H9 (cell line): ENCODE data around the gene DLX1. TPM values are rescaled to one million over a fixed set of nuclear protein-coding genes. Genes with fewer than 3 reads are reported as not detected.

Source experiments
- DNase-seq: peaks from one replicate; pipeline ENCODE4 v3.0.0-alpha.2; 2017
- H2AFZ ChIP-seq: one replicate; pipeline ENCODE4 v1.6.1; 2013; ENCODE audit warnings: mild to moderate bottlenecking, low read length, control low read depth, moderate library complexity
- H2AK5ac ChIP-seq: 2 replicates; pipeline ENCODE4 v1.6.1; 2013; ENCODE audit warnings: low read length, control low read depth, mixed read lengths; ENCODE audit not compliant: insufficient read length
- H2BK120ac ChIP-seq: one replicate; pipeline ENCODE4 v1.6.1; 2013; ENCODE audit warnings: low read depth, mild to moderate bottlenecking, low read length, control low read depth, inconsistent platforms; ENCODE audit not compliant: poor library complexity, severe bottlenecking
- H2BK12ac ChIP-seq: 2 replicates; pipeline ENCODE4 v1.6.1; 2013; ENCODE audit warnings: low read length, control low read depth, mixed read lengths, low read depth; ENCODE audit not compliant: insufficient read length
- H2BK15ac ChIP-seq: 2 replicates; pipeline ENCODE4 v1.6.1; 2013; ENCODE audit warnings: low read depth, low read length, control low read depth
- H2BK20ac ChIP-seq: one replicate; pipeline ENCODE4 v1.6.1; 2013; ENCODE audit warnings: low read depth, mild to moderate bottlenecking, low read length, control low read depth, inconsistent platforms; ENCODE audit not compliant: poor library complexity, severe bottlenecking
- H2BK5ac ChIP-seq: 2 replicates; pipeline ENCODE4 v1.6.1; 2013; ENCODE audit warnings: low read length, control low read depth, mixed read lengths; ENCODE audit not compliant: insufficient read length
- H3K14ac ChIP-seq: 2 replicates; pipeline ENCODE4 v1.6.1; 2013; ENCODE audit warnings: low read length, control low read depth; ENCODE audit not compliant: insufficient read depth
- H3K18ac ChIP-seq: 2 replicates; pipeline ENCODE4 v1.6.1; 2013; ENCODE audit warnings: low read depth, mild to moderate bottlenecking, mixed read lengths, low read length, control low read depth; ENCODE audit not compliant: insufficient read length
- H3K23ac ChIP-seq: 2 replicates; pipeline ENCODE4 v1.6.1; 2013; ENCODE audit warnings: low read length, control low read depth, mixed read lengths, low read depth; ENCODE audit not compliant: insufficient read length
- H3K23me2 ChIP-seq: 2 replicates; pipeline ENCODE4 v1.6.1; 2013; ENCODE audit warnings: low read depth, mild to moderate bottlenecking, mixed read lengths, low read length, control low read depth; ENCODE audit not compliant: insufficient read length, poor library complexity, severe bottlenecking
- H3K27ac ChIP-seq: 2 replicates; pipeline ENCODE4 v1.5.1; 2013; ENCODE audit warnings: low read length, control low read depth, mixed read lengths, low read depth; ENCODE audit not compliant: insufficient read length
- H3K27me3 ChIP-seq: 2 replicates; pipeline ENCODE4 v1.6.1; 2013; ENCODE audit warnings: low read length, control low read depth, inconsistent platforms; ENCODE audit not compliant: insufficient read depth
- H3K4ac ChIP-seq: 2 replicates; pipeline ENCODE4 v1.6.1; 2013; ENCODE audit warnings: low read depth, mild to moderate bottlenecking, control low read depth, inconsistent platforms, low read length, moderate library complexity
- H3K4me1 ChIP-seq: 2 replicates; pipeline ENCODE4 v1.6.1; 2013; ENCODE audit warnings: low read length, control low read depth, inconsistent platforms; ENCODE audit not compliant: insufficient read depth
- H3K4me2 ChIP-seq: 2 replicates; pipeline ENCODE4 v1.6.1; 2013; ENCODE audit warnings: low read length, control low read depth, mixed read lengths; ENCODE audit not compliant: insufficient read length, insufficient read depth
- H3K56ac ChIP-seq: 2 replicates; pipeline ENCODE4 v1.6.1; 2013; ENCODE audit warnings: low read depth, mild to moderate bottlenecking, mixed read lengths, low read length, control low read depth; ENCODE audit not compliant: insufficient read length
- H3K79me1 ChIP-seq: 2 replicates; pipeline ENCODE4 v1.6.1; 2013; ENCODE audit warnings: low read depth, mild to moderate bottlenecking, moderate library complexity, low read length, control low read depth, inconsistent platforms; ENCODE audit not compliant: insufficient read depth, poor library complexity, severe bottlenecking
- H3K79me2 ChIP-seq: 2 replicates; pipeline ENCODE4 v1.6.1; 2013; ENCODE audit warnings: low read length, control low read depth, inconsistent platforms; ENCODE audit not compliant: insufficient read depth
- H3K9ac ChIP-seq: 2 replicates; pipeline ENCODE4 v1.6.1; 2013; ENCODE audit warnings: low read length, control low read depth, mixed read lengths; ENCODE audit not compliant: insufficient read length; ENCODE audit errors: extremely low read depth
- H3K9me3 ChIP-seq: one replicate; pipeline ENCODE4 v1.6.1; 2013; ENCODE audit warnings: low read depth, low read length, inconsistent platforms; ENCODE audit not compliant: control insufficient read depth
- H3T11ph ChIP-seq: one replicate; pipeline ENCODE4 v1.6.1; 2013; ENCODE audit warnings: mild to moderate bottlenecking, low read length, control low read depth, inconsistent platforms
- H4K20me1 ChIP-seq: one replicate; pipeline ENCODE4 v1.6.1; 2013; ENCODE audit not compliant: control insufficient read depth, insufficient read length, insufficient read depth
- H4K5ac ChIP-seq: 2 replicates; pipeline ENCODE4 v1.6.1; 2013; ENCODE audit warnings: low read depth, mild to moderate bottlenecking, mixed read lengths, low read length, control low read depth; ENCODE audit not compliant: insufficient read length
- H4K8ac ChIP-seq: replicated peaks from 2 replicates; pipeline ENCODE4 v1.6.1; 2013; ENCODE audit warnings: low read length, control low read depth, mixed read lengths, low read depth; ENCODE audit not compliant: insufficient read length
- H4K91ac ChIP-seq: 2 replicates; pipeline ENCODE4 v1.6.1; 2013; ENCODE audit warnings: low read depth, mild to moderate bottlenecking, moderate library complexity, mixed read lengths, low read length, control low read depth; ENCODE audit not compliant: insufficient read length
- H3K27ac Mint-ChIP-seq, 3 experiments: 2 replicates in 2 of 3; 3 replicates in 1 of 3; pipeline ENCODE4 v1.8.0; 2020 to 2021; ENCODE audit warnings: mixed read lengths in 3 of 3, mild to moderate bottlenecking in 1 of 3, moderate library complexity in 1 of 3
- H3K27me3 Mint-ChIP-seq: 2 replicates; pipeline ENCODE4 v1.8.0; 2021; ENCODE audit warnings: low read depth, mild to moderate bottlenecking, moderate library complexity, mixed read lengths
- H3K36me3 Mint-ChIP-seq, 3 experiments: 2 replicates in 2 of 3; 3 replicates in 1 of 3; pipeline ENCODE4 v1.8.0; 2020 to 2021; ENCODE audit warnings: low read depth in 3 of 3, mixed read lengths in 3 of 3; ENCODE audit not compliant: insufficient read depth in 1 of 3
- H3K4me1 Mint-ChIP-seq, 2 experiments: 2 replicates each; pipeline ENCODE4 v1.8.0; 2020; ENCODE audit warnings: mixed read lengths in 2 of 2
- H3K4me3 Mint-ChIP-seq, 2 experiments: 2 replicates in 1 of 2; 3 replicates in 1 of 2; pipeline ENCODE4 v1.8.0; 2020 to 2021; ENCODE audit warnings: mild to moderate bottlenecking in 2 of 2, mixed read lengths in 2 of 2, moderate library complexity in 1 of 2
- H3K9me3 Mint-ChIP-seq, 2 experiments: 2 replicates in 1 of 2; 3 replicates in 1 of 2; pipeline ENCODE4 v1.8.0; 2020; ENCODE audit warnings: mild to moderate bottlenecking in 2 of 2, mixed read lengths in 2 of 2, moderate library complexity in 1 of 2
- WGBS: extraction: QIAGEN DNeasy Blood & Tissue Kit; methylation state at CpG from one replicate; pipeline ENCODE4 v1.1.7; 2013; ENCODE audit warnings: missing lambda C conversion rate, low lambda C conversion rate, mixed read lengths; ENCODE audit not compliant: insufficient read length; ENCODE audit errors: extremely low coverage; 5-methylcytosine and 5-hydroxymethylcytosine counted together
- total RNA-seq: library from RNA; stranded (reverse); gene quantifications from 2 replicates; pipeline ENCODE4 v1.2.1, GENCODE V29; 2021
- TF ChIP-seq, protein P1 (sequence below): fragments of 200-600 bp; sonication (generic); conservative IDR thresholded peaks from 3 replicates; pipeline ENCODE4 v1.8.0; 2021; ENCODE audit warnings: antibody characterized with exemption, mild to moderate bottlenecking

Gene DLX1
- total RNA-seq, 1 experiment from 2014 or later, result not detected

DNA sequence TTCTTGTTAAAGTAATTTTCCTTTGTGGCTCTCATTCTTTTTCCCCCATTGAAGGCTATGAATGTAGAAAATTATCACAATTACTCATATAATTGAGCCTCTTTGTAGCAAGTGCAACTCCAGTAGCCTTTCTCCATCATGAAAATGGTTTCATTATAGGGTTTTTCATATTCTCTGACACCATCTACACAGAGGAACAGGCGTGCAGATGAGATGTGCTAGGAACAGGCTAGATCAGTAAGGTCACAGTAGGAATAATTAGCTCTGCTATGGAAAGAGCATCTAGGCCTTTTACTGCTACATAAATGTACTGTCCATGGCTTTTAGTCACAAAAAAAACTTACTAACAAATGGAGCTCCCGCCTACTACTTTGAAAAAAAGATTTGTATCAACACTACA is 12.6 kb upstream of the DLX1 start:
- peaks cover 0 to 4% (median 0%) of the 10 kb centered on the region in 3 experiments; a peak in 2 of 7 replicates for H3K36me3 Mint-ChIP-seq
- no peak overlapping the region for H3K27ac ChIP-seq
- H3K9me3 ChIP-seq, result no peaks in the 10 kb centered on the region
- no peak overlapping the region for H2BK20ac ChIP-seq
- no peak overlapping the region for H3K9ac ChIP-seq
- H3K23me2 ChIP-seq, result no peaks in the 10 kb centered on the region
- no peaks in the 10 kb centered on the region for H3K4me1 Mint-ChIP-seq
- TF ChIP-seq, protein P1, sequence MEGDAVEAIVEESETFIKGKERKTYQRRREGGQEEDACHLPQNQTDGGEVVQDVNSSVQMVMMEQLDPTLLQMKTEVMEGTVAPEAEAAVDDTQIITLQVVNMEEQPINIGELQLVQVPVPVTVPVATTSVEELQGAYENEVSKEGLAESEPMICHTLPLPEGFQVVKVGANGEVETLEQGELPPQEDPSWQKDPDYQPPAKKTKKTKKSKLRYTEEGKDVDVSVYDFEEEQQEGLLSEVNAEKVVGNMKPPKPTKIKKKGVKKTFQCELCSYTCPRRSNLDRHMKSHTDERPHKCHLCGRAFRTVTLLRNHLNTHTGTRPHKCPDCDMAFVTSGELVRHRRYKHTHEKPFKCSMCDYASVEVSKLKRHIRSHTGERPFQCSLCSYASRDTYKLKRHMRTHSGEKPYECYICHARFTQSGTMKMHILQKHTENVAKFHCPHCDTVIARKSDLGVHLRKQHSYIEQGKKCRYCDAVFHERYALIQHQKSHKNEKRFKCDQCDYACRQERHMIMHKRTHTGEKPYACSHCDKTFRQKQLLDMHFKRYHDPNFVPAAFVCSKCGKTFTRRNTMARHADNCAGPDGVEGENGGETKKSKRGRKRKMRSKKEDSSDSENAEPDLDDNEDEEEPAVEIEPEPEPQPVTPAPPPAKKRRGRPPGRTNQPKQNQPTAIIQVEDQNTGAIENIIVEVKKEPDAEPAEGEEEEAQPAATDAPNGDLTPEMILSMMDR, result no peak
- no peak for DNase-seq
- H3K14ac ChIP-seq, result no peak overlapping the region
- peaks cover 24% of the 10 kb centered on the region for H3K27me3 Mint-ChIP-seq
- no peaks in the 10 kb centered on the region for H3K79me1 ChIP-seq
- H3K56ac ChIP-seq, result no peak overlapping the region
- no peaks in the 10 kb centered on the region for H3K9me3 Mint-ChIP-seq
- H2AK5ac ChIP-seq, result no peak overlapping the region
- no peak overlapping the region for H3K4ac ChIP-seq
- H2BK120ac ChIP-seq, result no peak overlapping the region
- WGBS, result no CpG with 5 or more reads among the region's 2 CpGs
- no peaks in the 10 kb centered on the region for H4K20me1 ChIP-seq
- no peak overlapping the region for H3K18ac ChIP-seq
- no peak overlapping the region for H2BK12ac ChIP-seq
- peaks cover 2% of the 10 kb centered on the region; the same call in 1 of the 2 replicates for H3K4me1 ChIP-seq
- no peak overlapping the region for H3K23ac ChIP-seq
- no peak overlapping the region for H3K4me3 Mint-ChIP-seq
- no peaks in the 10 kb centered on the region for H3K27me3 ChIP-seq
- no peak overlapping the region for H3T11ph ChIP-seq
- no peaks in the 10 kb centered on the region for H3K79me2 ChIP-seq
- no peak overlapping the region for H2AFZ ChIP-seq
- H4K91ac ChIP-seq, result no peak overlapping the region
- H3K4me2 ChIP-seq, result no peak overlapping the region
- H2BK5ac ChIP-seq, result no peak overlapping the region
- no peak overlapping the region for H3K27ac Mint-ChIP-seq
- no peak overlapping the region for H2BK15ac ChIP-seq
- H4K5ac ChIP-seq, result no peak overlapping the region
- H4K8ac ChIP-seq, result no peak overlapping the region
